ENCODE measurements around the gene VPS9D1. TPM values are rescaled to one million over a fixed set of nuclear protein-coding genes. Genes with fewer than 3 reads are reported as not detected.
"Not testable (repeated sequence)": the region's sequence is repeated elsewhere in the genome, so short reads cannot be mapped to it uniquely, and the experiment has no call there.

Gene VPS9D1
- polyA plus RNA-seq, 3 donors = 7.5 to 9.3 (median 9.2) TPM

DNA sequence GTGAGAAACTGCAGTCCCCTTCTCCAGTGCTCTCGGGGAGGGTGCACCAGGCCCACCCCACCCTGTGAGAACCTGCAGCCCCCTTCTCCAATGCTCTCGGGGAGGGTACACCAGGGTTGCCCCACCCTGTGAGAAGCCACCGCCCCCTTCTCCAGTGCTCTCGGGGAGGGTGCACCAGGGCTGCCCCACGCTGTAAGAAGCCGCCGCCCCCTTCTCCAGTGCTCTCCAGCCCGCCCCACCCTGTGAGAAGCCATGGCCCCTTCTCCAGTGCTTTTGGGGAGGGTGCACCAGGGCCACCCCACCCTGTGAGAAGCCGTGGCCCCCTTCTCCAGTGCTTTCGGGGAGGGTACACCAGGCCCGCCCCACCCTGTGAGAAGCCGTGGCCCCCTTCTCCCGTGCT lies 50.9 kb downstream of the VPS9D1 start:
- no peak for DNase-seq (ENCODE audit: low read depth in 3 of 3, low spot score in 2 of 3)

DNA sequence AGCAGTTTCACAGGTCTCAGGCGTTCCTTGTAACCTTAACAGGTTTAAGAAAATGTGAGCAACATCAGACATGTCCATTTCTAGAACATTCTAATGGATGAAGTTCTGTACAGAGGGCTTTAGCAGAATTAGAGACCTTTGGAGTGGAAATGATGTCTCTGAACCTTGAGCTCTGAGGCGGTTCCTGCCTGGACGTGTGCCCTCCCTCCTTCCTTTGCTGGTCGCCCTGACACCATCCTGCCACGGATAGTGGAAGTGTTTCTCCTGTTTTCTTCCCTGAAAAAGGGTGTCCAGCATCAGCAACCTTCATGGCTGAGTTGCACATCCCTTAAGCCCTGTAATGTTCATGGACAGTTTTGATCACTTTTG lies 51.9 kb downstream of the VPS9D1 start:
- DNase-seq (ENCODE audit: low read depth in 3 of 3, low spot score in 2 of 3) = no peak

DNA sequence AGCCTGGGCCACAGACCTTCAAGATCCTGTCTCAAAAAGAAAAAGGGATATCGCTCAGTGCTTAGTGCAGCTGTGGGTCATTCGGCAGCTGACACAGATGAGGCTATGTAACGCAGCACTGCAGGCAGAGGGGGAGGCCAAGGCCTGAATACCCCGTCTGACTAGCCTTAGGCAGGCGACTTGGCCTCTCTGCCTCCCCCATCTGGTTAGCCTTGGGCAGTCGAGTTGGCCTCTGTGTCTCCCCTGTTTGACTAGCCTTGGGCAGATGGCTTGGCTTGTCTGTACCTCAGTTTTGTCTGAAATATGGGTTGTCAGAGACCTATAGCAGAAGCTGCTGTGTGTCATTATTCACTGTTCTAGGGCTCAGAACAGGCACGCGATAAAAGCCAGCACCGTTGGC lies 53.1 kb downstream of the VPS9D1 start:
- no peak for DNase-seq (ENCODE audit: low read depth in 3 of 3, low spot score in 2 of 3)

DNA sequence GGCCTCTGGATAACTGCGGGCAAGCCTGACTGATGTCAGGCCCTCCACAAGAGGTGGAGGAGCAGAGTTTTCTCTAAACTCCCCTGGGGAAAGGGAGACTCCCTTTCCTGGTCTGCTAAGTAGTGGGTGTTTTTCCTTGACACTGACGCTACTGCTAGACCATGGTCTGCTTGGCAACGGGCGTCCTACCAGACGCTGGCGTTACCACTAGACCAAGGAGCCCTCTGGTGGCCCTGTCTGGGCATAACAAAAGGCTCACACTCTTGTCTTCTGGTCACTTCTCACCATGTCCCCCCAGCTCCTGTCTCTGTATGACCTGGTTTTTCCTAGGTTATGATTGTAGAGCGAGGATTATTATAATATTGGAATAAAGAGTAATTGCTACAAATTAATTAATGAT lies 53.7 kb downstream of the VPS9D1 start:
- not testable (repeated sequence) for DNase-seq (ENCODE audit: low read depth in 3 of 3, low spot score in 2 of 3)

DNA sequence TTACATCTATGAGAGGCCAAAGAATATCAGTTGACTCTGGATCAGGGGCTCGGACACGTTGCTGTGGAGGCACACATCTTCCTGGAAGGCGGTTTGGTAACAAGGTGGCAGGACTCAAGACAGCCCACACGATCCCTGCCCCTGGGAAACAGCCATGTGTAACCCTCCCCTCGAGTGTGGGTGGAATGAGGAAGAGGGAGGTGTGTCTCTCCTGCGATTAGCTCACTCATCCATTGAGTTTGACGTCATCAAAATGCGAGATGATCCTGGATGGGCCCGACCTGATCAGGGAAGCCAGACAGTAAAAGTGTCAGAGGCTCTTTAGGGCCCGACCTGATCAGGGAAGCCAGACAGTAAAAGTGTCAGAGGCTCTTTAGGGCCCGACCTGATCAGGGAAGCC lies 56.5 kb downstream of the VPS9D1 start:
- DNase-seq (ENCODE audit: low read depth in 3 of 3, low spot score in 2 of 3) = not testable (repeated sequence)

DNA sequence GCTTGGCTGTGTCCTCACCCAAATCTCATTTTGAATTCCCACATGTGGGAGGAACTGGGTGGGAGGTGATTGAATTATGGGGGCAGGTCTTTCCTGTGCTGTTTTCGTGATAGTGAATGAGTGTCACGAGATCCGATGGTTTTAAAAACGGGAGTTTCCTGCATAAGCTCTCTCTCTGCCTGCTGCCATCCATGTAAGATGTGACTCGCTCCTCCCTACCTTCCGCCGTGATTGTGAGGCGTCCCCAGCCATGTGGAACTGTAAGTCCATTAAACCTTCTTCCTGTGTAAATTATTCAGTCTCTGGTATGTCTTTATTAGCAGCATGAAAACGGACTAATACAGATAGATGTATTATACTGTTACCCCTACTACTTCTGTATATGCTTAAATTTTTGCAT lies 59.5 kb downstream of the VPS9D1 start:
- DNase-seq (ENCODE audit: low read depth in 3 of 3, low spot score in 2 of 3) = no peak

DNA sequence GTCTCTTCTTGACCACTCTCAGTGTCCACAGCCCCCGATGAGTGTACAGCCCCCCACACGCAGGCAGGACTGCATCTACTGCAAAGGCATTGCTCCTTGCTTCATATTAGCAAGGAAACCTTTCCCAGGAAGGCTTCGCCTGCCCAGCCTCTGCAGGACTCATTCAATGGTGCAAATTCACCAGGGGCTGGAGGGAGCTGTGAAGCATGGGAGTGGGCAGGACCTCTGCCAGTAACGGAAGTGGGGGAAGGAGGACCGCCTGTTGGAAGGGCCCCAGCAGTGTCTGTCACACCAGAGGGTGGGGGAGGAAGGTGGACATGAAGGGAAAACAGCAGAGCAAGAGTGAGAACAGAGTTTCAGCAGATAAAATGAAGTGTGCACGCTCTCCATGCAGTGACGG lies 60.6 kb downstream of the VPS9D1 start:
- no peak for DNase-seq (ENCODE audit: low read depth in 3 of 3, low spot score in 2 of 3)

DNA sequence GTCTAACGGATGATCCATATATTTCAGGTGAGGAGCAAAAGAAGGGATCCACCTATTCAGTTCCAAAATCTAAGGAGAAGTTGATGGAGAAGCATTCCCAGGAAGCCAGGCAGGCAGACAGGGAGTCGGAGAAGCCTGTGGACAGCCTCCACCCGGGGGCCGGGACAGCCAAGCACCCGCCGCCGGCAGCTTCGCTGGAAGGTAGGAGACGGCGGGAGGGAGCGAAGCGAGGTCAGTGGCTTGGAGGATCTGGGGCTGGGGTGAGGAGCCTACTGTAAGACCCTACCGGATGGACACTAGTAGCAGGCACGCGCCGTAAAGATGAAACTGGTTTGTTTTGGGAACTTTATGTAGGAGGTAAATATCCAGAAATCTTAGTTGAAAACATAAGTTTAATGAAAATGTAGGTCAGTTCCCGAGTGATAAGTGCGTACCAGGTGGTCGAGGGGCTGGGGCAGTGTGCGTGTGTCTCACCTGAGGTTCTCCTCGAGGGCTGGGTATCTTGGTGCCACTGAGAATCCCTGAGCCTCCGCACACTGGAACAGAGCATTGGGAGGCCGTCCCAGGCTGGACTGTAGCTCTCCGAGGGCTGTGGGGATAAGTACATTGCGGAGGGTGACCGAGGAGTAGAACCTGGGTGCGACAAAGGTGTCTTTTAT lies 62.3 kb downstream of the VPS9D1 start:
- no peak for DNase-seq (ENCODE audit: low read depth in 3 of 3, low spot score in 2 of 3)

DNA sequence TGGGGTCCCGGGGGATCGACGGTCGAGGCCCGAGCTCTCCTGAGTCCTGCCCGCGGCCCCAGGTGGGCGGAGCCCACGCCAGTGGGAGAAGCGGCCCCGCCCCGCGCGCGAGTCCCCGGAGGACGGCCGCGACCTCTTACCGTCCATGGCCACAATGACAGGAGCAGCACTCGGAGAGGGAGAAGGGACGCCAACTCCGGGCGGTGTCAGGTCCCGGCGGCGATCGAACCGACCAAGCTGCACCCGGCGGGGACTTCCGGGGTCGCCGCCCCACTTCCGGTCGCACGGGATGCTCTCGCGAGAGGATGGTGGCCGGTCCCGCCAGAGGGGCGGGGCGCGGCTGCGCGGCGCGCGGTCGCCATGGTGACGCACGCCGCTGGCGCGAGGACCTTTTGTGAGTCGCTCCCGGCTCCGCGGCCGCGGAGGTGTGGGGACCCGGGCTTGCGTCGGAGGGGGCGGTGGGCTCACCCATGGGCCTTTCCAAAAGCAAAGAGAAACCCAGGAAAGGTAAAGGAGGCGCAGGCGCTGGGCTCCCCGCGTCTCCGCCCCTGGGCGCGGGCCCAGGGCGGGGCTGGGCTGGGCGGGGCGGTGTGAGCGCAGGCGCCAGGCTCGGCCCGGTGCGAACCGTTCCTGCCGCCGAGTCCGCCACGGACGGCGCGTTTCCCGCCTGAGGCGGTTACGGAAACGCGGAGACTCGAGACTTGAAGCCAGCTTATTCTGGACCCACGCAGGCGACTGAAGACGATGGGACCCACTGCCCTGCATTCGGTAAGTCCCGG lies 63.1 kb downstream of the VPS9D1 start, which contains the start of the genes CHMP1A and SPATA33:
TSS of gene CHMP1A (minus strand) at position 267 of the 779 bp plus-strand sequence. CDS start at position 147, 120 bp downstream.
TSS of gene SPATA33 (plus strand) at position 395 of the 779 bp plus-strand sequence. CDS start at position 471, 76 bp downstream.
- DNase-seq (ENCODE audit: low read depth in 3 of 3, low spot score in 2 of 3) = peak; percentile 63 to 82 (median 76)

Other genes with a start within 250 kb of the VPS9D1 start
- gene ANKRD11, start 230.3 kb downstream of the VPS9D1 start, polyA plus RNA-seq (ENCODE audit: insufficient read length in 3 of 3) = 10 to 100 TPM; 84.3 to 86.5 (median 86.3) TPM
- gene SPG7, start 212.5 kb downstream of the VPS9D1 start, polyA plus RNA-seq (ENCODE audit: insufficient read length in 3 of 3) = 10 to 100 TPM; 84.2 to 86.8 (median 85.9) TPM
- 1,000 to 10,000 TPM; 1,526 to 1,773 (median 1,604) TPM for gene RPL13, start 160.2 kb downstream of the VPS9D1 start, polyA plus RNA-seq (ENCODE audit: insufficient read length in 3 of 3)
- gene CPNE7, start 145.1 kb downstream of the VPS9D1 start, polyA plus RNA-seq (ENCODE audit: insufficient read length in 3 of 3) = 1 to 10 TPM; 2.0 to 3.4 (median 3.0) TPM
- gene DPEP1, start 107.3 kb downstream of the VPS9D1 start, polyA plus RNA-seq (ENCODE audit: insufficient read length in 3 of 3) = 10 to 100 TPM; 18.0 to 42.6 (median 37.3) TPM
- 10 to 100 TPM; 62.0 to 74.0 (median 70.2) TPM for gene CHMP1A, start 63.2 kb downstream of the VPS9D1 start, polyA plus RNA-seq (ENCODE audit: insufficient read length in 3 of 3)
- 10 to 100 TPM; 11.3 to 15.1 (median 14.6) TPM for gene SPATA33, start 63.1 kb downstream of the VPS9D1 start, polyA plus RNA-seq (ENCODE audit: insufficient read length in 3 of 3)
- 10 to 100 TPM; 79.6 to 97.3 (median 83.1) TPM for gene CDK10, start 34.2 kb downstream of the VPS9D1 start, polyA plus RNA-seq (ENCODE audit: insufficient read length in 3 of 3)
- gene SPATA2L, start 19.2 kb downstream of the VPS9D1 start, polyA plus RNA-seq (ENCODE audit: insufficient read length in 3 of 3) = 1 to 10 TPM; 4.7 to 5.7 (median 5.6) TPM
- 10 to 100 TPM; 19.0 to 22.6 (median 20.2) TPM for gene ZNF276, start 639 bp upstream of the VPS9D1 start, polyA plus RNA-seq (ENCODE audit: insufficient read length in 3 of 3)
- 10 to 100 TPM; 17.7 to 19.9 (median 18.7) TPM for gene FANCA, start 95.7 kb upstream of the VPS9D1 start, polyA plus RNA-seq (ENCODE audit: insufficient read length in 3 of 3)
- 10 to 100 TPM in 1 of 3 donors, 1 to 10 TPM in 2; 9.3 to 10.2 (median 9.5) TPM for gene SPIRE2, start 107.6 kb upstream of the VPS9D1 start, polyA plus RNA-seq (ENCODE audit: insufficient read length in 3 of 3)
- gene TCF25, start 152.7 kb upstream of the VPS9D1 start, polyA plus RNA-seq (ENCODE audit: insufficient read length in 3 of 3) = 100 to 1,000 TPM; 119 to 127 (median 127) TPM
- gene MC1R, start 198.0 kb upstream of the VPS9D1 start, polyA plus RNA-seq (ENCODE audit: insufficient read length in 3 of 3) = 1 to 10 TPM; 1.9 to 3.2 (median 3.1) TPM
- 10 to 100 TPM in 1 of 3 donors, 1 to 10 TPM in 2; 6.4 to 10.3 (median 7.6) TPM for gene TUBB3, start 202.4 kb upstream of the VPS9D1 start, polyA plus RNA-seq (ENCODE audit: insufficient read length in 3 of 3)
- 10 to 100 TPM; 34.4 to 35.5 (median 35.2) TPM for gene DEF8, start 227.9 kb upstream of the VPS9D1 start, polyA plus RNA-seq (ENCODE audit: insufficient read length in 3 of 3)